Dendritic cell treated with granulocyte-macrophage colony-stimulating factor and Interleukin-4, amounts not matched to agents 40 ng/mL and 50 ng/mL, for 4 days (primary cell): Measurements from ENCODE around the gene SHB.
A peak's percentile ranks its signal among the peaks of the same experiment; 100 is the strongest.

Experiments used
- H3K27ac Mint-ChIP-seq: one replicate; pipeline ENCODE4 v1.8.0; 2022; ENCODE audit warnings: mild to moderate bottlenecking, mixed read lengths
- H3K27me3 Mint-ChIP-seq: one replicate; pipeline ENCODE4 v1.8.0; 2022; ENCODE audit warnings: mild to moderate bottlenecking, mixed read lengths
- H3K36me3 Mint-ChIP-seq: one replicate; pipeline ENCODE4 v1.8.0; 2022; ENCODE audit warnings: low read depth, mixed read lengths
- H3K4me1 Mint-ChIP-seq: one replicate; pipeline ENCODE4 v1.8.0; 2022; ENCODE audit warnings: low read depth, mixed read lengths
- H3K4me3 Mint-ChIP-seq: one replicate; pipeline ENCODE4 v1.8.0; 2022; ENCODE audit warnings: mild to moderate bottlenecking, moderate library complexity, mixed read lengths
- H3K9me3 Mint-ChIP-seq: one replicate; pipeline ENCODE4 v1.8.0; 2022; ENCODE audit warnings: mixed read lengths
- intact Hi-C: fragments of 100-400 bp; cut with micrococcal nuclease; formaldehyde crosslinking; loops from one replicate; pipeline ENCODE4 v1.15.0; 2022

Gene SHB

DNA sequence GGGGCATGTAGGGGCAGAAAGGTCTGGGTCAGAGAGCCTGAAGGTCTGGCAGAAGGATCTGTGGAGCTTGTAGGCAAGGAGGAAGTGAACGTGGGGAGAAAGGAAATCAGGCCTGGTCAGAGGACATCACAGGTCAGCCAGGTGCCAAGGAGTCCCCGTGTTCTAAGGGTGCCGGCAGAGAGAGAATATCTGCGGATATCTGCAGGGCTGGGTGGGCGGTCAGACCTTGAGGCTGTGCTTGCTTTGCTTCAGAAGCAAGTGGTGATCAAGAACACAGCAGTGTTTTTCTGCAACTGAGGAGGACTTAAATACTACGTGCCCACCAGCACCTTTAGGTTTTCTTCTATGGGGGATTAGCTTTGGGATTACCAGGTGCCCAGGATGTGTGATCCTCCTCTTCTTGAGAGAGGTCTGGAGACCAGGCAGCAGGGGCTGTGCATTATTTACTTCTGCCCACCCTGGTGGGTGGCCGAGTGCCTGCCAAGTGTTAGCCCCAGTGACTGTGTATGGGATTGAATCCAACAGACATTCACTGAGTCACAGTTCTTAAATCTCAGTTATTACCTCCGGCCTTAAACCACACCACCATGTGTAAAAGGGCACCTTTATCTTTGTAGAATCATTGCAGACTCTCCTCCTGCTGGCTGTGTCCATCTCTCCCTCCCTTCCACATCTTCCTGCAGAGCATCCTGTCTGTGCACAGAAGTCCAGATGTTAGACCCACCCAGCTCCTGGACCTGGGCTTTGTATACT, 12.5 kb upstream of the SHB start:
- H3K9me3 Mint-ChIP-seq, result peaks cover 9% of the 10 kb centered on the region
- H3K4me1 Mint-ChIP-seq, result peaks cover 70% of the 10 kb centered on the region
- intact Hi-C loops, result no loop called here
- H3K36me3 Mint-ChIP-seq, result no peaks in the 10 kb centered on the region
- H3K27me3 Mint-ChIP-seq, result no peaks in the 10 kb centered on the region
- H3K4me3 Mint-ChIP-seq, result no peak overlapping the region
- peak overlapping the region; percentile 15 for H3K27ac Mint-ChIP-seq

DNA sequence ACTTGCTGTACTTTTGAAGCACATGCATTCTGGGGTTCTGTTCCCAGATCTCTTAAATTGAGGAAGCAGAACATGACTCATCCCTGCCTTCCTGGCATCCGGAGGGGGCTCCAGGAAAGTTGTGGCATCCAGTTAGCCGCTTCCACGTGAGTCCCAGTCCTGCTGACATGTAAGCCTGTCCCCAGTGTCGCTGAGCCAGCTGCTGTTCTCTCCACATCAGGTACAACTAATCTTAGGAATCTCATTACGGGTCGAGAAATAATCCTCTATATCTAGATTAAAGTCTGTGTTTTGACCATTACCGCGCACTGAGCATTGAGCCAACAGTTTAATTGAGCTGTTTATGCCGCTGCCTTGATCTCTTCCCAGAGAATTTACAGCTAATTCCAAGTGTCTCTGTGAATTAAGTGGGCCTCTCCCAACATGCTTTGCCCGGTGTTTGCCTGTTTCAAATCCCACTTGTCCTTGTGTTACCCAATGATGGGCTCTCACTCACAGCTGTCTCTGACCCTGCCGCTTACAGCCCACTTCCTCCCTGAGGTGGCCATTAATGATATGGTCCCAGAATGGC, 10.5 kb upstream of the SHB start:
- Mint-ChIP-seq H3K27ac (peak overlapping the region; percentile 79), H3K27me3 (no peaks in the 10 kb centered on the region), H3K4me1 (peaks cover 50% of the 10 kb centered on the region), H3K9me3 (peaks cover 13% of the 10 kb centered on the region), H3K36me3 (no peaks in the 10 kb centered on the region), H3K4me3 (no peak overlapping the region)
- intact Hi-C loops, result no loop called here

DNA sequence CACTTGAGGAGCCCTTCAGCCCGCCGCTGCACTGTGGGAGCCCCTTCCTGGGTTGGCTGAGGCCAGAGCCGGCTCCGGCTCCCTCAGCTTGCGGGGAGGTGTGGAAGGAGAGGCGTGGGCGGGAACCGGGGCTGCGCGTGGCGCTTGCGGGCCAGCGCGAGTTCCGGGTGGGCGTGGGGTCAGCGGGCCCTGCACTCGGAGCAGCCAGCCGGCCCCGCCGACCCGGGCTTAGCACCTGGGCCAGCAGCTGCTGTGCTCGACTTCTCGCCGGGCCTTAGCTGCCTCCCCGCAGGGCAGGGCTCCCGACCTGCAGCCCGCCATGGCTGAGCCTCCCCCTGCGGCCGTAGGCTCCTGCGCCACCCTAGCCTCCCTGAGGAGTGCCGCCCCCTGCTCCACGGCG, 6.2 kb upstream of the SHB start:
- intact Hi-C loops, result no loop called here
- Mint-ChIP-seq H3K4me3 (no peak overlapping the region), H3K4me1 (peaks cover 39% of the 10 kb centered on the region), H3K27ac (no peak overlapping the region), H3K9me3 (peaks cover 13% of the 10 kb centered on the region), H3K27me3 (no peaks in the 10 kb centered on the region), H3K36me3 (no peaks in the 10 kb centered on the region)

- intact Hi-C loops, result no loop called here
- no peaks in the 10 kb centered on the region for H3K36me3 Mint-ChIP-seq
- peaks cover 13% of the 10 kb centered on the region for H3K9me3 Mint-ChIP-seq
- H3K27me3 Mint-ChIP-seq, result no peaks in the 10 kb centered on the region
- H3K4me3 Mint-ChIP-seq, result no peak overlapping the region
- peaks cover 39% of the 10 kb centered on the region for H3K4me1 Mint-ChIP-seq
- H3K27ac Mint-ChIP-seq, result no peak overlapping the region
Measured at GRCh38 chr9:38074441-38074961, 5.5 kb upstream of the SHB start.

GRCh38 chr9:38073882-38074281, 4.9 kb upstream of the SHB start:
- no peak overlapping the region for H3K4me3 Mint-ChIP-seq
- intact Hi-C loops, result no loop called here
- H3K27ac Mint-ChIP-seq, result no peak overlapping the region
- H3K9me3 Mint-ChIP-seq, result peaks cover 13% of the 10 kb centered on the region
- no peaks in the 10 kb centered on the region for H3K27me3 Mint-ChIP-seq
- peaks cover 34% of the 10 kb centered on the region for H3K4me1 Mint-ChIP-seq
- H3K36me3 Mint-ChIP-seq, result no peaks in the 10 kb centered on the region

DNA sequence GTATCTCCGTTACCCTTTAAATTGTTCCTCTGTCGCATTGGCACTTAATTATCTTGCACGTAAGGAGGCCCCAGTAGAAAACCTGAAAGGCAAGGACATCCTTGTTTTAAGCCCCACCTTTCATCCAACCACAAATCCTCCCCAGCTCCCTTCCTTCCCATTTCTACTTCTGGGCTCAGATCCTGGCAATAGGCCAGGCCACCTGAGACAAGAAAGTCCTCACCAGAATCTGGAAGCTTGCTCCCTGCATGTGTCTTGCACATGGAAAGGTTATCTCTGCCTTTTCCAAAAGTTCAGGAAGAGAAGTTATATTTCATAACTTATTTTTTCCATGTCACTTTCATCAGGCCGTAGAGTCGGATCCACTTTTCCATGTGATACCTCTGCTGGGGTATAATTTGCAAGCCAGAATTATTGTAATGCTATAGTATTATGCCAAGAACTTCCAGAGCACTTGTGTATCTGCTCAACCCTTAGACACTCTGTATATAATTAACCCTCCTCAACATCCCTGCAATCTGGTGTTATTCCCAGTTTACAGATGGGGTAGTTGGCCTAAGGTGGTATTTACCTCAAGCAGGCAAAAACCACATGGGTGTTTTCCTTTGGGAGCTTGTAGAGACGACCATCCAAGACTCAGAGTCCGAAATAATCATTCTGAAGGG, 2.6 kb upstream of the SHB start:
- H3K36me3 Mint-ChIP-seq, result peaks cover 16% of the 10 kb centered on the region
- H3K27ac Mint-ChIP-seq, result no peak overlapping the region
- peaks cover 3% of the 10 kb centered on the region for H3K27me3 Mint-ChIP-seq
- no peak overlapping the region for H3K4me3 Mint-ChIP-seq
- peaks cover 43% of the 10 kb centered on the region for H3K4me1 Mint-ChIP-seq
- intact Hi-C loops, result loop anchor here (2.0 kb wide), 1 partner anchor 13 kb away; no protein-coding TSS in a partner anchor
- H3K9me3 Mint-ChIP-seq, result peaks cover 4% of the 10 kb centered on the region

DNA sequence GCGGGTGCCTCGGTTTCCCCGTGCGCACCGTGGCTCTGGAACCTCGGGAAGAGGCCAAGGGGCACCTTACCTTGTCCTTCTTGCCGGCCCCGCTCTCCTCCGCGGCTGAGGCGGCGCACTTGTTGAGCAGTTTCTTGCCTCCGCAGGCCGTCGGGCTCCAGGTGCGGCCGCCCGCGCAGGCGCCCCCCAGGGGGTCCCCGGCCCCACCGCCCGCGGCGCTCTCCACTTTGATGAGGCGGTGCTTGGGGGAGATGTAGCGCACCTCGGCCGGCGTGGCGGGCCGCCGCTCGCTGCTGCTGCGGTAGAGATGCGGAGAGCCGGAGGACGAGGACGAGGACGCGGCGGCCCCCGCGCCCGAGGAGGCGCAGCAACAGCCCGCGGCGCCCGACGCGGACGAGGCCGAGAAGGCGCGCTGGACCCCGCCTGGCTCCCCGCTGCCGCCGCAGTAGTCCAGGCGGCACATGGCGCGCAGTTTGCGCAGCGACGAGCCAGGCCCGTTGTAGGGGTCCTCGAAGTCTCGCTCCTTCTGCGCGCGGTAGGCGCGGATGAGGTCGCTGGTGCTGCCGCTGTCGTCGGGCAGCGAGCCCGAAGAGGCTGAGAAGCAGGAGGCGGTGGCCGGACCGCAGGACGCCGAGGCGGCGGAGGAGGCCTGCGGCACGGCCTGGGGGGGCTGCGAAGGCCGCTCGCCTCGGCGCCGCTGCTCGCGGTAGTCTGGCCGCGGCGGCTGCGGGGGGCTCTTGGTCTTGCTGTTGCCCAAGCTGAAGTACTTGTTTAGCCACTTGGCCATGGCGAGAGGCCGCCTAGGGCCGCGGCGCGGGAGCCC, 957 bp downstream of the SHB start:
- H3K9me3 Mint-ChIP-seq, result no peaks in the 10 kb centered on the region
- H3K36me3 Mint-ChIP-seq, result peaks cover 16% of the 10 kb centered on the region
- peaks cover 3% of the 10 kb centered on the region for H3K27me3 Mint-ChIP-seq
- peak overlapping the region; percentile 81 for H3K27ac Mint-ChIP-seq
- H3K4me1 Mint-ChIP-seq, result peaks cover 76% of the 10 kb centered on the region
- peak overlapping the region; percentile 85 for H3K4me3 Mint-ChIP-seq
- intact Hi-C loops, result loop anchor here (1.0 to 5.0 kb wide), 3 partner anchors 77 to 163 kb away; partner anchors contain the start of gene SLC25A51

GRCh38 chr9:38066914-38067858, 1.8 kb downstream of the SHB start:
- Mint-ChIP-seq H3K36me3 (peaks cover 16% of the 10 kb centered on the region), H3K4me3 (peak overlapping the region; percentile 85), H3K9me3 (no peaks in the 10 kb centered on the region), H3K27ac (peak overlapping the region; percentile 81), H3K4me1 (peaks cover 76% of the 10 kb centered on the region), H3K27me3 (peaks cover 3% of the 10 kb centered on the region)
- intact Hi-C loops, result loop anchor here (5.0 kb wide), 1 partner anchor 140 kb away; no protein-coding TSS in a partner anchor

DNA sequence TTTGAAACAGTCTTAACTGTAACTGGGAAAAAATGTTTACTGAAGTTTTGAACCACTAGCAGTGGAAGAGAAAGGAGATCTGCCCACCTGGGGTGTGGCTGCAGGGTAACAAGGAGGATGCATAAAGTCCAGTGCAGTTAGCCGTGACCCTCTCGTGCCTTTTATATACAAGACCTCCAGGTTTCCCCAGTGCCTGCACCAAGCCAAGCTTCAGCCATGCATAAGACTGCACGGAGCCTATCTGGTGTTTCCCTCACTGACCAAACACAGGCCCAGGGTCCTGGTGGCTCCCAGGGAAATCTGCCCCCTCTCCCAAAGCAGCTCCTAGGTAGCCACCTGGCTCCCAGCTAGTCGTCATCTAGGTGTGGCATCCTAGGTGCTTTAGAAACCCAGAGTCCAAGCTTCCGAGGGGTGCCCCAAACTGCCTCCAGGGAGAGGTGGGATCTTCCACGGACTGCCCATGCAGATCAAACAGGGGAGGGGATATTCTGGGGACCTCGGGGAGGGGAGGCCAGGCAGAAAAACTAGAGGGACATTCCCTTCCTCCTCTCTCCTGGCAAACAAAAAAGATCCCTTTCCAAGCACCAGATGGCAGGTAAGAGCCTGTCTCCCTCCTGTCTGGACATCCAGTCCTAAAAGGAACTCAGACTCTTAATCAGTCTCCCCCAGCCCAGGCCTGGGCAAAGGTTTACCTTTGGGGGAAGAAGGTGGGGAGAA, 2.7 kb downstream of the SHB start:
- Mint-ChIP-seq H3K27ac (peak overlapping the region; percentile 81), H3K4me1 (peaks cover 77% of the 10 kb centered on the region), H3K4me3 (peak overlapping the region; percentile 85), H3K27me3 (peaks cover 3% of the 10 kb centered on the region), H3K36me3 (peaks cover 20% of the 10 kb centered on the region), H3K9me3 (no peaks in the 10 kb centered on the region)
- intact Hi-C loops, result loop anchor here (5.0 kb wide), 1 partner anchor 139 kb away; no protein-coding TSS in a partner anchor

GRCh38 chr9:38065369-38066075, 3.5 kb downstream of the SHB start:
- Mint-ChIP-seq H3K4me1 (peaks cover 71% of the 10 kb centered on the region), H3K4me3 (no peak overlapping the region), H3K27ac (no peak overlapping the region), H3K36me3 (peaks cover 28% of the 10 kb centered on the region), H3K9me3 (no peaks in the 10 kb centered on the region), H3K27me3 (peaks cover 3% of the 10 kb centered on the region)
- intact Hi-C loops, result loop anchor here (5.0 kb wide), 1 partner anchor 138 kb away; no protein-coding TSS in a partner anchor

- peaks cover 29% of the 10 kb centered on the region for H3K36me3 Mint-ChIP-seq
- H3K4me1 Mint-ChIP-seq, result peaks cover 65% of the 10 kb centered on the region
- no peak overlapping the region for H3K4me3 Mint-ChIP-seq
- intact Hi-C loops, result loop anchor here (5.0 kb wide), 1 partner anchor 138 kb away; no protein-coding TSS in a partner anchor
- peak overlapping the region; percentile 14 for H3K27ac Mint-ChIP-seq
- H3K9me3 Mint-ChIP-seq, result no peaks in the 10 kb centered on the region
- H3K27me3 Mint-ChIP-seq, result peaks cover 3% of the 10 kb centered on the region
Measured at GRCh38 chr9:38064842-38065368, 4.1 kb downstream of the SHB start.
